ENCODE results near the gene ATXN1. TPM values are rescaled to one million over a fixed set of nuclear protein-coding genes. Genes with fewer than 3 reads are reported as not detected.

The ATXN1 gene
- total and polyA plus RNA-seq, 2 experiments from 2014 or later, result 4.8 to 9.1 TPM

GRCh38 chr6:16660157-16660497, 101.1 kb downstream of the ATXN1 start:
- ATAC-seq (no peak), DNase-seq (ENCODE audit: low spot score) (no peak)
- Histone ChIP-seq H4K20me1 (replicated peaks; ENCODE audit: insufficient read depth) (no peaks in the 10 kb centered on the region), H3K79me2 (replicated peaks; ENCODE audit: insufficient read depth) (no peaks in the 10 kb centered on the region), H3F3A (replicated peaks; ENCODE audit: low read depth) (no peaks in the 10 kb centered on the region), H3K4me3 (no peak overlapping the region), H3K9me2 (ENCODE audit: insufficient read depth) (no peaks in the 10 kb centered on the region), H3K4me2 (no peak overlapping the region), H2AFZ (no peak overlapping the region), H3K27ac (ENCODE audit: low read depth) (no peak overlapping the region), H3K36me3 (ENCODE audit: insufficient read depth) (no peaks in the 10 kb centered on the region), H3K27me3 (ENCODE audit: insufficient read depth) (no peaks in the 10 kb centered on the region), H3K4me1 (ENCODE audit: insufficient read depth) (peaks cover 6% of the 10 kb centered on the region; the same call in 1 of the 2 replicates)
- H3K4me3 Mint-ChIP-seq, result no peak overlapping the region
- H3K27me3 Mint-ChIP-seq (ENCODE audit: insufficient read depth, low read depth, poor library complexity), result no peaks in the 10 kb centered on the region
- TF ChIP-seq EZH2phosphoT487 (IDR thresholded peaks at IDR 0.05; ENCODE audit: unreplicated experiment) (no peak), JUNB (IDR thresholded peaks at IDR 0.05; ENCODE audit: unreplicated experiment) (no peak), EZH2 (IDR thresholded peaks at IDR 0.05; ENCODE audit: low read depth, unreplicated experiment) (no peak), STAT1 (IDR thresholded peaks at IDR 0.05; ENCODE audit: unreplicated experiment) (no peak), NANOG (IDR thresholded peaks at IDR 0.05; ENCODE audit: borderline replicate concordance) (no peak), ZNF331 (CRISPR knock-in tag; IDR thresholded peaks at IDR 0.05; ENCODE audit: low read depth) (no peak), ZNF114 (CRISPR knock-in tag; IDR thresholded peaks at IDR 0.05) (no peak), ETS1 (IDR thresholded peaks at IDR 0.05) (no peak), REST (IDR thresholded peaks at IDR 0.05; ENCODE audit: unreplicated experiment) (no peak), CTCF (conservative IDR thresholded peaks at IDR 0.05; ENCODE audit: low read depth in 2 of 2) (no peak), POLR2AphosphoS5 (IDR thresholded peaks at IDR 0.05; ENCODE audit: low read depth) (no peak), CREB1 (CRISPR knock-in tag; IDR thresholded peaks at IDR 0.05; ENCODE audit: low read depth) (no peak)
- TF ChIP-seq, protein P1, sequence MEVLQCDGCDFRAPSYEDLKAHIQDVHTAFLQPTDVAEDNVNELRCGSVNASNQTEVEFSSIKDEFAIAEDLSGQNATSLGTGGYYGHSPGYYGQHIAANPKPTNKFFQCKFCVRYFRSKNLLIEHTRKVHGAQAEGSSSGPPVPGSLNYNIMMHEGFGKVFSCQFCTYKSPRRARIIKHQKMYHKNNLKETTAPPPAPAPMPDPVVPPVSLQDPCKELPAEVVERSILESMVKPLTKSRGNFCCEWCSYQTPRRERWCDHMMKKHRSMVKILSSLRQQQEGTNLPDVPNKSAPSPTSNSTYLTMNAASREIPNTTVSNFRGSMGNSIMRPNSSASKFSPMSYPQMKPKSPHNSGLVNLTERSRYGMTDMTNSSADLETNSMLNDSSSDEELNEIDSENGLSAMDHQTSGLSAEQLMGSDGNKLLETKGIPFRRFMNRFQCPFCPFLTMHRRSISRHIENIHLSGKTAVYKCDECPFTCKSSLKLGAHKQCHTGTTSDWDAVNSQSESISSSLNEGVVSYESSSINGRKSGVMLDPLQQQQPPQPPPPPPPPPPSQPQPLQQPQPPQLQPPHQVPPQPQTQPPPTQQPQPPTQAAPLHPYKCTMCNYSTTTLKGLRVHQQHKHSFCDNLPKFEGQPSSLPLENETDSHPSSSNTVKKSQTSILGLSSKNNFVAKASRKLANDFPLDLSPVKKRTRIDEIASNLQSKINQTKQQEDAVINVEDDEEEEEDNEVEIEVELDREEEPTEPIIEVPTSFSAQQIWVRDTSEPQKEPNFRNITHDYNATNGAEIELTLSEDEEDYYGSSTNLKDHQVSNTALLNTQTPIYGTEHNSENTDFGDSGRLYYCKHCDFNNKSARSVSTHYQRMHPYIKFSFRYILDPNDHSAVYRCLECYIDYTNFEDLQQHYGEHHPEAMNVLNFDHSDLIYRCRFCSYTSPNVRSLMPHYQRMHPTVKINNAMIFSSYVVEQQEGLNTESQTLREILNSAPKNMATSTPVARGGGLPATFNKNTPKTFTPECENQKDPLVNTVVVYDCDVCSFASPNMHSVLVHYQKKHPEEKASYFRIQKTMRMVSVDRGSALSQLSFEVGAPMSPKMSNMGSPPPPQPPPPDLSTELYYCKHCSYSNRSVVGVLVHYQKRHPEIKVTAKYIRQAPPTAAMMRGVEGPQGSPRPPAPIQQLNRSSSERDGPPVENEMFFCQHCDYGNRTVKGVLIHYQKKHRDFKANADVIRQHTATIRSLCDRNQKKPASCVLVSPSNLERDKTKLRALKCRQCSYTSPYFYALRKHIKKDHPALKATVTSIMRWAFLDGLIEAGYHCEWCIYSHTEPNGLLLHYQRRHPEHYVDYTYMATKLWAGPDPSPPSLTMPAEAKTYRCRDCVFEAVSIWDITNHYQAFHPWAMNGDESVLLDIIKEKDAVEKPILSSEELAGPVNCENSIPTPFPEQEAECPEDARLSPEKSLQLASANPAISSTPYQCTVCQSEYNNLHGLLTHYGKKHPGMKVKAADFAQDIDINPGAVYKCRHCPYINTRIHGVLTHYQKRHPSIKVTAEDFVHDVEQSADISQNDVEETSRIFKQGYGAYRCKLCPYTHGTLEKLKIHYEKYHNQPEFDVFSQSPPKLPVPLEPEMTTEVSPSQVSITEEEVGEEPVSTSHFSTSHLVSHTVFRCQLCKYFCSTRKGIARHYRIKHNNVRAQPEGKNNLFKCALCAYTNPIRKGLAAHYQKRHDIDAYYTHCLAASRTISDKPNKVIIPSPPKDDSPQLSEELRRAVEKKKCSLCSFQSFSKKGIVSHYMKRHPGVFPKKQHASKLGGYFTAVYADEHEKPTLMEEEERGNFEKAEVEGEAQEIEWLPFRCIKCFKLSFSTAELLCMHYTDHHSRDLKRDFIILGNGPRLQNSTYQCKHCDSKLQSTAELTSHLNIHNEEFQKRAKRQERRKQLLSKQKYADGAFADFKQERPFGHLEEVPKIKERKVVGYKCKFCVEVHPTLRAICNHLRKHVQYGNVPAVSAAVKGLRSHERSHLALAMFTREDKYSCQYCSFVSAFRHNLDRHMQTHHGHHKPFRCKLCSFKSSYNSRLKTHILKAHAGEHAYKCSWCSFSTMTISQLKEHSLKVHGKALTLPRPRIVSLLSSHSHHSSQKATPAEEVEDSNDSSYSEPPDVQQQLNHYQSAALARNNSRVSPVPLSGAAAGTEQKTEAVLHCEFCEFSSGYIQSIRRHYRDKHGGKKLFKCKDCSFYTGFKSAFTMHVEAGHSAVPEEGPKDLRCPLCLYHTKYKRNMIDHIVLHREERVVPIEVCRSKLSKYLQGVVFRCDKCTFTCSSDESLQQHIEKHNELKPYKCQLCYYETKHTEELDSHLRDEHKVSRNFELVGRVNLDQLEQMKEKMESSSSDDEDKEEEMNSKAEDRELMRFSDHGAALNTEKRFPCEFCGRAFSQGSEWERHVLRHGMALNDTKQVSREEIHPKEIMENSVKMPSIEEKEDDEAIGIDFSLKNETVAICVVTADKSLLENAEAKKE (CRISPR knock-in tag; IDR thresholded peaks at IDR 0.05), result no peak
- peaks cover 7% of the 10 kb centered on the region; the same call in 1 of the 3 replicates for H3K36me3 Mint-ChIP-seq (ENCODE audit: low read depth)
- H3K4me1 Mint-ChIP-seq, result peaks cover 13% of the 10 kb centered on the region; the same call in 2 of the 3 replicates
- no peak overlapping the region for H3K27ac Mint-ChIP-seq
- H3K9me3 Mint-ChIP-seq, result peaks cover 12% of the 10 kb centered on the region

Data from GM23338 (cell line).